C4-2B (cell line): ENCODE results near the gene PCIF1.

Experiments
- H3K27ac ChIP-seq: fragments of 450-650 bp; 2 replicates; pipeline ENCODE4 v1.5.1; 2017
- ZFX ChIP-seq: fragments of 450-650 bp; IDR thresholded peaks from 2 replicates; pipeline ENCODE4 v1.6.1; 2017
- TF ChIP-seq, protein P1 (sequence below): fragments of 450-650 bp; conservative IDR thresholded peaks from 2 replicates; pipeline ENCODE4 v1.5.1; 2017; ENCODE audit warnings: mild to moderate bottlenecking

The PCIF1 gene

DNA sequence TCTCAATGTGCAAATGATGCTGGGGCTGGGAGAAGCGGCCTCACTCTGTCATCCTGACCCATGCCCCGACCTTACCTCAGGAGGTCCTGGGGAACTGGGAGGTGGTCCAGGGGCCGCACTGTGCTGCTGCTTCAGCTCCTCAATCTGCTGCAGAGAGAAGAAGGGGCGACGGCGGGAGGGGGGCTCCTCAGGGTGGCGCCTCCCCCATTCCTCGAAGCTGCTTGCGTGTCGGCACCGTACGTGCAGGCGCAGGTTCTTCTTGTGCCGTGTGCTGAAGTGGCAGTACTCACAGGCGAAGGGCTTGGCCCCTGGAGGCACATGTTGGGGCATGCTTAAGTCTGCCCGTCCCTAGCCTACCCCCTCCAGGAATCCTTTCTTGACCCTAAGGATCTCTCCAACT, 24.6 kb downstream of the PCIF1 start:
- TF ChIP-seq, protein P1, sequence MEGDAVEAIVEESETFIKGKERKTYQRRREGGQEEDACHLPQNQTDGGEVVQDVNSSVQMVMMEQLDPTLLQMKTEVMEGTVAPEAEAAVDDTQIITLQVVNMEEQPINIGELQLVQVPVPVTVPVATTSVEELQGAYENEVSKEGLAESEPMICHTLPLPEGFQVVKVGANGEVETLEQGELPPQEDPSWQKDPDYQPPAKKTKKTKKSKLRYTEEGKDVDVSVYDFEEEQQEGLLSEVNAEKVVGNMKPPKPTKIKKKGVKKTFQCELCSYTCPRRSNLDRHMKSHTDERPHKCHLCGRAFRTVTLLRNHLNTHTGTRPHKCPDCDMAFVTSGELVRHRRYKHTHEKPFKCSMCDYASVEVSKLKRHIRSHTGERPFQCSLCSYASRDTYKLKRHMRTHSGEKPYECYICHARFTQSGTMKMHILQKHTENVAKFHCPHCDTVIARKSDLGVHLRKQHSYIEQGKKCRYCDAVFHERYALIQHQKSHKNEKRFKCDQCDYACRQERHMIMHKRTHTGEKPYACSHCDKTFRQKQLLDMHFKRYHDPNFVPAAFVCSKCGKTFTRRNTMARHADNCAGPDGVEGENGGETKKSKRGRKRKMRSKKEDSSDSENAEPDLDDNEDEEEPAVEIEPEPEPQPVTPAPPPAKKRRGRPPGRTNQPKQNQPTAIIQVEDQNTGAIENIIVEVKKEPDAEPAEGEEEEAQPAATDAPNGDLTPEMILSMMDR: no peak

DNA sequence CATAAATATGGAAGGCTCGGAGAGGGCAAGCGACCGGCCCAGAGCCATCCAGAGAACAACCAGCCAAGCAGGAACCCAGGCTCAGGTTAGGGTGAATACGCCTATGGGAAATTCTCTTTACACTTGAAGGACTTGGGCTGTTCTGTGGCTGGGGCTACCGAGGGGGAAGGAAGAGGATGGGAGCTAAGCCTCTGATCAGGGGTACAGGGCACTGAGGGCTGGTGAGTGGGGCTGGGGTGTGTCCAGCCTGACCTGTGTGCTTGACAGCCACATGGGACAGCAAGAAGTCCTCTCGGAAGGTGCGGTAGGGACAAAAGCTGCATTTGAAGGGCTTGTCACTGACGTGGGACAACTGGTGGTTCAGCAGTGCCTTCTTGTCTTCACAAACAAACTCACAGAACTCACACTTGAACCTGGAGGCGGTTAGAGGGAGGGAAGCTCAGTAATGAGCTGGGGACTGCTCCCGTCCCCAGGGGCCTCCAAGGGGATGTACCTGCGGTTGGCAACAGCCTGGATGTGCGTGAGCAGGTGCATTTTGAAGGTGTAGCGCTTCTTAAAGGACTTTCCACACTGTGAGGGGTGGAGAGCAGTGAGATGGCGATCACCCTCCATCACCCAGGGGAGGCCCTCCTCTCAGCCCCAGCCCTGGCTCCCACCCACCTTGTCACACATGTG, 25.6 kb downstream of the PCIF1 start:
- no peak overlapping the region for H3K27ac ChIP-seq
- no peak for TF ChIP-seq ZFX
- TF ChIP-seq, protein P1: no peak

More for the DNA sequence above, 24.6 kb downstream of the PCIF1 start:
- no peak overlapping the region for H3K27ac ChIP-seq

DNA sequence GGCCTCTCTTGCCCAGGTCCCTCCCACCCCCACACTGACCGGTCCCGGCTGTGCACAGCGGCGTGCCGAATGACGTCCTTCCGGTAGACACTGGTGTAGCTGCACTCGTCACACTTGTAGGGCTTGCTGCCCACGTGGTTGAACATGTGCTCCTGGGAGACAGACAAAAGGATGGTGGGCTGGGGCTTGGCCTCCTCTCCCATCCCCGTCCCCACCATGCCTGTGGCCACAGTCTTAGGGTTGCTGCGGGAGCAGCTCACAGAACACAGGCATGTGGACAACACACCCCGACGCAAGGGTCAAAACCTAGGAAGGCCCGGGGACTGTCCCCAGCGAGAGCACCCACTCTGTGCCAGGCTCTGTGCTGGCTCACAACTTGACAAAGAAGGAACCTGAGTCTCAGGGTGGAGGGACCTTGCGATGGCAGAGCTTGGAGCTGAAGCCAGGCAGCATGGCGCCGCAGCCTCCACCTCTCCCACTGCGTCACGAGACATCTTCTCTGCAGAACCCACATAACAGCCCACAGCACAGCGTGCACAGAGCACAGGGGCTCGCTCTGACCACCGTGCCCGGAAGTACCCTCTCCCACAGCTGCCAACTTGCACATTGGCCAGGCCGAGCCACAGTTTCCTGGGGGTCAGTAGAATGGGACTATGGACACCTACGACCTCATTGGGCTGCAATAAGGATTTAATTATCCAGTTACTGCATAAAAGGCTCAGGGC, 27.7 kb downstream of the PCIF1 start:
- no peak for TF ChIP-seq ZFX
- TF ChIP-seq, protein P1: no peak
- H3K27ac ChIP-seq: no peak overlapping the region

DNA sequence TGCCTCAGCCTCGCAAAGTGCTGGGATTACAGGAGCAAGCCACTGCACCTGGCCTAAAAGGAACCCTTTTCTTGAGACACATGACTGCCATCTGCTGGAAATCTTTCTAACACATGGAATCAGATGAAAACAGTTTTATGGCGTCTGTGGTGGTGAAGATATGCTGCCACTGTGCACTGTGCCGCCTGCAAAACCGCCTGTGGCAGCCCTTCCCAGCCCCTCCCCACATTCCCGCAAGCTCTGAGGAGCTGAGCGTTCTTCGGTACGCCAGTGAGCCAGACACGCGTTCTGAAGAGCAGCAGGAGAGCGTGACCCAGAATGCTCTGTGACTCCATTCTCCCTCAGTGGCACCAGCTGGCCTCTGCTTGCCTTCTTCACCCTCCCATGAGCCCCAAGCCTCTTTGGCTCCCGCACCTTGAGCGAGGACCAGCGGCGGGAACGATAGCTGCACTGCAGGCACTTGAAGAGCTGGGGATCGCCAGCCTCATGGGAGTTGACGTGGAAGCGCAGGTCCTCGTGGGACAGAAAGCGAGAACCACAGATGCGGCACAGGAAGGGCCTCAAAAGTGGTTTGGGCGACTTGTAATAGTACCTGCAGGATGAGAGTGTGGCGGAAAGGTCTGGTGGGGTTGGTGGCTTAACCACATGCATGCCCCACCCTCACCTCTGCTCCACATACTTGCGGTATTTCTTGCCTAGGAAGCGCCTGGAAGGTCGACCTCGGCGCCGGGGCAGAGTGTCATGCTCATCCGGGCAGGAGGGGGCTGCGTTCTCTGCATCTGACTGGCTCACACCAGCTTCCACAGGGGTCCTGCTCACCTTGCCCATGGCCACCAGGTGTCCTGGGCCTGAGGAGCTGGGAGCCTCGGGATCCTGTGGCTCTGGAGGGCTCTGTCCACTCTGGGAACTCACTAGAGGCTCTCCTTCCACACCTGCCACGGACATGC, 28.8 kb downstream of the PCIF1 start:
- TF ChIP-seq, protein P1: no peak; the same call in 1 of the 2 replicates
- no peak for TF ChIP-seq ZFX
- no peak overlapping the region for H3K27ac ChIP-seq

DNA sequence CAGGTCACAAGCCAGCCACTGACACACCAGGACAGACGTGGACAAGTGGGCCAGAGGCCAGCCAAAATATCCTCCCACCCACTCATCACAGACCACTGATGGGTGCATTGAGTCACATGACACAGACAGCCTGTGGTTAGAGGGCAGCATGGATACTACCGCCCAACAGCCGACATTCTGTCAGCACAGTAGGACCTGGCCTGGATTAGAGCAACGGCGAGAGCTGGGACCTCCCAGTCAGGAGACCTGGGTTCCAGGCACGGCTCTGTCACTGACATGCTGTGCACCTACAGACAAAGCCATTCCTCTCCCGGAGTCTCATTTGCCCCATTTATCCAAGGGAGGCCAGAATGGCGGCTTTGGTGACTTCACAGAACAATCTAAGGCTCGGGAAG, 29.5 kb downstream of the PCIF1 start:
- TF ChIP-seq, protein P1: no peak
- no peak for TF ChIP-seq ZFX
- no peak overlapping the region for H3K27ac ChIP-seq

DNA sequence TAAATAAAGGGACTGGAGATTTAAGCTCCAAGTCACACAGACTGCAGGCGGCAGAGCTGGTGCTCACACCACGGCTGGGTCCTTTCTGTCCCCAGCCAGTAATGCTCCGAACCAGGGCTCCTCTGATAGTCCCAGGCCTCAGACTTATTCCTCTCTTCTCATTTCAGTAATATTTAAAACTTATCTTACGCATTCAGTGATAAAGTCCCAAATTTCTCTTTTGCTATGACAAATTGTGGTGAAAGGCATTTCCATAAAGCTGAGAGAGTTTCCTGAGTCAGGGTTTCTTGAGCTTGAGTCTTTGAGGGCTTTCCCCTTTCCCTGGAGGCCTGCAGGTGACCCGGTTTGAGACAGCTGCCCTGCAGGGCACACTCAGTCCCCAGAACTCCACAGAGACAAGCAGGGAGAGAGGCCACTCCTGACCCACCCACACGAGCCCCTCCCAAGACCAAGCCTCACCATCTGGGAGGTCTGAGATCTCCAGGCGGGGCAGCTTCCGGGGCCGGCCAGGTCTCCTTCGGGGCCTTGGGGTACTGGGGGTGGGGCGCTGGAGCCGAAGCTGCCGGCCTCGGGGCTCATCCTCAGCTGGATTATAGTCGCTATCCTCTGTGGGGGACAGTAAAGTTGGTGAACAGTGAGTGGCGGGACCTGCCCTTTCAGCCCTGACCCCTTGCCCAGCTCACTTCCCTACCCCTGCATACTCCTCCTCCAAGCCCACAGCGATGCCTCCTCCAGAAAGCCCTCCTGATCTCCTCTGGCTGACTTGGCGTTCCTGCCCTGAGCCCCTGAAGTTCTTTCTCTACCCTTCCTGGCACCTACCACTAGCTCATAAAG, 30.9 kb downstream of the PCIF1 start:
- TF ChIP-seq, protein P1: no peak
- no peak for TF ChIP-seq ZFX
- no peak overlapping the region for H3K27ac ChIP-seq
